DOHH2 (cell line): ENCODE results near the gene DCAF10.
A peak's percentile ranks its signal among the peaks of the same experiment; 100 is the strongest.
"Not testable (repeated sequence)": the region's sequence is repeated elsewhere in the genome, so short reads cannot be mapped to it uniquely, and the experiment has no call there.

ENCODE experiments used
- H3F3A ChIP-seq: fragments of 200-600 bp; sonication (generic), shearing (Covaris generic); 2 replicates; pipeline ENCODE4 v1.6.0; 2016; ENCODE audit warnings: antibody characterized with exemption, mild to moderate bottlenecking; ENCODE audit not compliant: control insufficient read depth, insufficient read depth
- H3K27ac ChIP-seq: fragments of 200-600 bp; sonication (generic); 2 replicates; pipeline ENCODE4 v1.5.1; 2014; ENCODE audit warnings: low read depth, mild to moderate bottlenecking, low read length, moderate library complexity
- H3K27me3 ChIP-seq: fragments of 200-600 bp; sonication (generic); 2 replicates; pipeline ENCODE4 v1.6.1; 2014; ENCODE audit warnings: mild to moderate bottlenecking, low read length, mixed read lengths; ENCODE audit not compliant: control insufficient read depth
- H3K36me3 ChIP-seq: fragments of 200-600 bp; sonication (generic); 2 replicates; pipeline ENCODE4 v1.6.1; 2014; ENCODE audit warnings: mild to moderate bottlenecking, low read length, moderate library complexity, mixed read lengths; ENCODE audit not compliant: control insufficient read depth
- H3K4me1 ChIP-seq: fragments of 200-600 bp; sonication (generic); 2 replicates; pipeline ENCODE4 v1.6.1; 2014; ENCODE audit warnings: mild to moderate bottlenecking, low read length, mixed read lengths; ENCODE audit not compliant: control insufficient read depth
- H3K4me2 ChIP-seq: fragments of 200-600 bp; sonication (generic); 2 replicates; pipeline ENCODE4 v1.6.0; 2014; ENCODE audit warnings: mild to moderate bottlenecking, low read length, moderate library complexity
- H3K4me3 ChIP-seq: fragments of 200-600 bp; sonication (generic); 2 replicates; pipeline ENCODE4 v1.5.1; 2014; ENCODE audit warnings: mild to moderate bottlenecking, low read length, mixed read lengths
- H3K79me2 ChIP-seq: fragments of 200-600 bp; sonication (generic); 2 replicates; pipeline ENCODE4 v1.6.1; 2014; ENCODE audit warnings: mild to moderate bottlenecking, low read length, mixed read lengths; ENCODE audit not compliant: control insufficient read depth
- H3K9me2 ChIP-seq: fragments of 200-600 bp; sonication (generic); replicated peaks from 2 replicates; pipeline ENCODE4 v1.6.1; 2014; ENCODE audit warnings: mild to moderate bottlenecking, low read length, mixed read lengths; ENCODE audit not compliant: control insufficient read depth
- H3K9me3 ChIP-seq: fragments of 200-600 bp; sonication (generic); 2 replicates; pipeline ENCODE4 v1.6.1; 2014; ENCODE audit warnings: antibody characterized with exemption, low read length, mixed read lengths; ENCODE audit not compliant: control insufficient read depth, insufficient read depth
- H4K20me1 ChIP-seq: fragments of 200-600 bp; sonication (generic); 2 replicates; pipeline ENCODE4 v1.6.0; 2014; ENCODE audit warnings: low read depth, mild to moderate bottlenecking, antibody characterized with exemption, low read length, moderate library complexity; ENCODE audit not compliant: control insufficient read depth, insufficient read depth
- EZH2phosphoT487 ChIP-seq: fragments of 200-600 bp; sonication (generic); IDR thresholded peaks from 2 replicates; pipeline ENCODE4 v1.6.1; 2017; ENCODE audit warnings: borderline replicate concordance, mild to moderate bottlenecking, antibody characterized with exemption, low read length, moderate library complexity, mixed read lengths
- TF ChIP-seq, protein P1 (sequence below): fragments of 200-600 bp; sonication (generic); IDR thresholded peaks from one replicate; pipeline ENCODE4 v1.5.1; 2014; ENCODE audit warnings: antibody characterized with exemption, mild to moderate bottlenecking, low read depth, low read length; ENCODE audit not compliant: poor library complexity, severe bottlenecking

DCAF10 gene

GRCh38 chr9:37801959-37802711, 1.5 kb downstream of the DCAF10 start:
- no peaks in the 10 kb centered on the region for H3K9me3 ChIP-seq
- H3K4me2 ChIP-seq: peak overlapping the region; percentile 93
- no peak for TF ChIP-seq EZH2phosphoT487
- TF ChIP-seq, protein P1, sequence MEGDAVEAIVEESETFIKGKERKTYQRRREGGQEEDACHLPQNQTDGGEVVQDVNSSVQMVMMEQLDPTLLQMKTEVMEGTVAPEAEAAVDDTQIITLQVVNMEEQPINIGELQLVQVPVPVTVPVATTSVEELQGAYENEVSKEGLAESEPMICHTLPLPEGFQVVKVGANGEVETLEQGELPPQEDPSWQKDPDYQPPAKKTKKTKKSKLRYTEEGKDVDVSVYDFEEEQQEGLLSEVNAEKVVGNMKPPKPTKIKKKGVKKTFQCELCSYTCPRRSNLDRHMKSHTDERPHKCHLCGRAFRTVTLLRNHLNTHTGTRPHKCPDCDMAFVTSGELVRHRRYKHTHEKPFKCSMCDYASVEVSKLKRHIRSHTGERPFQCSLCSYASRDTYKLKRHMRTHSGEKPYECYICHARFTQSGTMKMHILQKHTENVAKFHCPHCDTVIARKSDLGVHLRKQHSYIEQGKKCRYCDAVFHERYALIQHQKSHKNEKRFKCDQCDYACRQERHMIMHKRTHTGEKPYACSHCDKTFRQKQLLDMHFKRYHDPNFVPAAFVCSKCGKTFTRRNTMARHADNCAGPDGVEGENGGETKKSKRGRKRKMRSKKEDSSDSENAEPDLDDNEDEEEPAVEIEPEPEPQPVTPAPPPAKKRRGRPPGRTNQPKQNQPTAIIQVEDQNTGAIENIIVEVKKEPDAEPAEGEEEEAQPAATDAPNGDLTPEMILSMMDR: no peak
- H3F3A ChIP-seq: no peaks in the 10 kb centered on the region
- H3K27ac ChIP-seq: no peak overlapping the region
- H3K4me3 ChIP-seq: peak overlapping the region; percentile 88
- peaks cover 23% of the 10 kb centered on the region for H3K4me1 ChIP-seq
- H3K9me2 ChIP-seq: no peaks in the 10 kb centered on the region
- H3K27me3 ChIP-seq: no peaks in the 10 kb centered on the region
- peaks cover 69% of the 10 kb centered on the region for H3K79me2 ChIP-seq
- H3K36me3 ChIP-seq: peaks cover 26% of the 10 kb centered on the region
- peaks cover 11% of the 10 kb centered on the region for H4K20me1 ChIP-seq

GRCh38 chr9:37806271-37806670, 5.7 kb downstream of the DCAF10 start:
- Histone ChIP-seq H3K4me2 (no peak overlapping the region), H3K9me2 (no peaks in the 10 kb centered on the region), H3K79me2 (peaks cover 79% of the 10 kb centered on the region), H3K36me3 (peaks cover 22% of the 10 kb centered on the region), H3F3A (no peaks in the 10 kb centered on the region), H3K4me3 (no peak overlapping the region), H3K27me3 (no peaks in the 10 kb centered on the region), H3K27ac (no peak overlapping the region), H4K20me1 (peaks cover 11% of the 10 kb centered on the region), H3K4me1 (peaks cover 17% of the 10 kb centered on the region), H3K9me3 (no peaks in the 10 kb centered on the region)
- no peak for TF ChIP-seq EZH2phosphoT487
- TF ChIP-seq, protein P1: no peak

GRCh38 chr9:37809676-37810075, 9.1 kb downstream of the DCAF10 start:
- H3K9me2 ChIP-seq, H3K4me3 ChIP-seq, H3K27me3 ChIP-seq, H3K4me1 ChIP-seq, H3K27ac ChIP-seq, H3K9me3 ChIP-seq, H3K4me2 ChIP-seq, H3K36me3 ChIP-seq, H3F3A ChIP-seq, H4K20me1 ChIP-seq: not testable (repeated sequence)
- H3K79me2 ChIP-seq: peaks cover 66% of the 10 kb centered on the region

DNA sequence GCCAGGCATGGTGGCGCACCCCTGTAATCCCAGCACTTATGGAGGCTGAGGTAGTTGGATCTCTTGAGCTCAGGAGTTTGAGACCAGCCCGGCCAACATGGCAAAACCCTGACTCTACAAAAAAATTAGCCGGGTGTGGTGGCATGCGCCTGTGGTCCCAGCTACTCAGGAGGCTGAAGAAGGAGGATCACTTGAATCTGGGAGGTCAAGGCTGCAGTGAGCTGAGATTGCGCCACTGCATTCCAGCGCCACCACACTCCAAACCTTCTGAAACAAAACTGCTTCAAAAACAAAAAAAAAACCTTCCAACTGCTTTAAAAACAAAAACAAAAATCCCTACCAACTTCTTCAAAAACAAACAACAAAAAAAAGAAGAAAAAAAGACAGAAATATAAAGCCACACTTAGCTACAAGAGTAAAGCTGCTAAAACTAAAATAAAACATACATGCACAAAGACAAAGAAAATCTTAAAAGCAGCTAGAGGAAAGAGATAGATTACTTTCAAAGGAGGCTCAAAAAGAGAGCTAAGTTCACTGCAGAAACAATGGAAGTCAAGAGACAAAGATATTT, 11.4 kb downstream of the DCAF10 start:
- H3K4me2 ChIP-seq: no peak overlapping the region
- peaks cover 3% of the 10 kb centered on the region; the same call in 1 of the 2 replicates for H3K4me1 ChIP-seq
- no peak overlapping the region for H3K4me3 ChIP-seq
- no peaks in the 10 kb centered on the region for H3K27me3 ChIP-seq
- no peaks in the 10 kb centered on the region for H3K9me3 ChIP-seq
- H3K27ac ChIP-seq: no peak overlapping the region
- peaks cover 51% of the 10 kb centered on the region for H3K79me2 ChIP-seq
- no peaks in the 10 kb centered on the region; the same call in 1 of the 2 replicates for H3K36me3 ChIP-seq
- no peak for TF ChIP-seq EZH2phosphoT487
- TF ChIP-seq, protein P1: no peak
- H3K9me2 ChIP-seq: no peaks in the 10 kb centered on the region
- no peaks in the 10 kb centered on the region for H3F3A ChIP-seq
- H4K20me1 ChIP-seq: no peaks in the 10 kb centered on the region
